GM12865 (cell line): ENCODE results near the gene NUDT1.

Source experiments
- DNase-seq: peaks from one replicate; pipeline ENCODE4 v3.0.0; 2010; ENCODE audit warnings: low read depth
- H3K4me3 ChIP-seq: 2 replicates; pipeline ENCODE4 v1.5.1; 2011; ENCODE audit warnings: mild to moderate bottlenecking, low read depth, low read length, control low read depth
- CTCF ChIP-seq: IDR thresholded peaks from 2 replicates; pipeline ENCODE4 v1.5.1; 2011; ENCODE audit warnings: low read length, control low read depth, low read depth, inconsistent platforms; ENCODE audit not compliant: insufficient read depth; ENCODE audit errors: missing control alignments

NUDT1 gene

GRCh38 chr7:2299131-2299829 is 57.3 kb downstream of the NUDT1 start:
- peak overlapping the region; percentile 71 for H3K4me3 ChIP-seq
- TF ChIP-seq CTCF = no peak
- DNase-seq = peak; percentile 90

- peak overlapping the region; percentile 71 for H3K4me3 ChIP-seq
- no peak for TF ChIP-seq CTCF
- DNase-seq = peak; percentile 60
Measured at GRCh38 chr7:2299870-2300512, 58.0 kb downstream of the NUDT1 start.
